ENCODE measurements around the gene NEDD9. TPM values are rescaled to one million over a fixed set of nuclear protein-coding genes. Genes with fewer than 3 reads are reported as not detected.

The NEDD9 gene
- total and polyA plus RNA-seq, 2 of the 13 experiments (the other 11 are each of a cell fraction or from before 2014, with no cell fraction given) = 27.1 to 389 TPM

DNA sequence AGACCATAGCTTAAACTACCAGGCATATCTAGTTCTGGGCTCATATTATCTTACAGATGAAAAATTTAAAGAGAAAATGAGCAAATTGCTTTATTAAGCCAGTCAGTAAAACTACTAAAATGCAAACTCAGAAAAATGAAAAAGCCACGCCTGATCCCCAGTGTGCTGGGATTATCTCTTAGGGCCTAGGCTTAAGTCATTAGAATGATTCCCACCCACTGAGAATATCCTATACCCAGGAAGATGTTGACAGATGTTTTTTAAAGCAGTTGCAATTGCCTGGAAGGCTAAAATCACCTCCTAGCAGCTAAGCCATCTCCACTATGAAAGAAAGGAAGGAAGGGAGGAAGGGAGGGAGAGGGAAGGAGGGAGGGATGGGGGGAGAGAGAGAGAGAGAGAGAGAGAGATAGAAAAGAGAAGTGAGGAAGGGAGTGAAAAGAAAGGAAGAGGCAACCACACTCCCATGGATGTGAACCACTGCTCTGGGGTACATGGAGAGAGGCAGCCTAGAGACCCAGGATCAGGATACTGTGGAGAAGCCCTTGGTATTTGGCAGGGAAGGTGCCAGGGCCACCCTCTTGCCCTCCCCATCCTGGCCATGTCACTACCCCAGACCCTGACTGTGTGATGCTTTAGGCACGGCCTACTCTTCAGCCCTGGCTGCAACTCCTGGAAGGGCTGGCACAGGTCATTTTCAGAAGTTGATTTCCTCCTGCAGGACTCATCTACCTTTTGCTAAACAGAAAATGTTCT, 21.9 kb downstream of the NEDD9 start (continued):
- TF ChIP-seq RBFOX2 (IDR thresholded peaks at IDR 0.05; ENCODE audit: low read depth, low read length) (peak; percentile 15; the same call in 1 of the 2 replicates), ZNF687 (CRISPR knock-in tag; IDR thresholded peaks at IDR 0.05) (peak; percentile 30; the same call in 1 of the 2 replicates), RBM22 (optimal IDR thresholded peaks at IDR 0.05; ENCODE audit: low read length) (peak; percentile 99), ZNF281 (CRISPR knock-in tag; IDR thresholded peaks at IDR 0.05; ENCODE audit: borderline replicate concordance) (no peak), HOXA3 (CRISPR knock-in tag; IDR thresholded peaks at IDR 0.05) (no peak), CCAR2 (optimal IDR thresholded peaks at IDR 0.05; ENCODE audit: low read depth, low read length) (peak; percentile 42), ZHX1 (CRISPR knock-in tag; IDR thresholded peaks at IDR 0.05; ENCODE audit: low read depth) (no peak), NR2F1 (CRISPR knock-in tag; IDR thresholded peaks at IDR 0.05) (no peak)

Data from HepG2 (cell line).